CD4-positive, alpha-beta T cell treated with Interleukin-12 subunit alpha and Interleukin-12 subunit beta, for 1 hour (primary cell): ENCODE measurements around the gene NMU.

Experiments
- DNase-seq: peaks from one replicate; pipeline ENCODE4 v3.0.0-alpha.2; 2020

Gene NMU

DNA sequence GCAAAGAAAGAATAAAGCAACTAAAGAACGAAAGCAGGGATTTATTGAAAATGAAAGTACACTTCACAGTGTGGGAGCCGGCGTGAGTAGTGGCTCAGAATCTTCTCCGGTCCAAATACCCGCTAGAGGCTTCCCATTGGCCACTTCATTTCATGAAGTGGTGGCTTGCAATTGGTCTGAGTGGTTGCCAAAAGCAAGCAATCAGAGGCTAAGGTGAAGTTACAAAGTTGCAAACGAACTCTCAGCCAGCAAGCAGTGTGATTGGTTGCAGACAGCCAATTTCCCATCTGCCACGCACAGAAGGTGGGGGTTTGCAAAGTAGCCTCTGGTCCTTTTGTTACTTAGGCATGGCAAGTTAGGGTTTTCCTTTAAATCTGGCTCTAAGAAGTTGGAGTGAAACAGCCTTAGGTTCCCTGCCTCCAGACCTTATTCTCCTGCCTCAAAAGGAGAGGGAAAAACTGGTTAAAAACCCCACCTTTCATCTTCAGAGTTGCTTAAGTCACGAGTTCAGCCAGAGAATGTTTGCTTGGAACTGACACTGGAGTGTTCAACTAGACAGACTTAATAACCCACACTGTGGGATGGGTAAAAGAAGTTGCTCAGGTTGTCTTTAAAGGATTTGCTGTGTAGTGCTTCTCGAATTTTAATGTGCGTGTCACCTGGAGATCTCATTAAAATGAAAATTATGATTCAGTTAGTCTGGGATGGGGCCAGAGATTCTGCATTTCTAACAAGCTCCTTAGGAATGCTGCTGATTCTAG is 82.5 kb downstream of the NMU start:
- DNase-seq = peak; percentile 51

DNA sequence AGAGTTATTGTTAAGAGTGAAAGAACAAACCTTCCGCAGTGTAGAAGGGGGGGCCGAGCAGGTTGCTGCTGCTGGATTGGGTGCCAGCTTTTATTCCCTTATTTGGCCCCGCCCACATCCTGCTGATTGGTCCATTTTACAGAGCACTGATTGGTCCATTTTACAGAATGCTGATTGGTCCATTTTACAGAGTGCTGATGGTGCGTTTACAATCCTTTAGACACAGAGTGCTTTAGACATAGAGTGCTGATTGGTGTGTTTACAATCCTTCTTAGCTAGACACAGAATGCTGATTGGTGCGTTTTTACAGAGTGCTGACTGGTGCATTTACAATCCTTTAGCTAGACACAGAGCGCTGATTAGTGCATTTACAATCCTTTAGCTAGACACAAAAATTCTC is 84.1 kb downstream of the NMU start:
- DNase-seq = peak; percentile 28

DNA sequence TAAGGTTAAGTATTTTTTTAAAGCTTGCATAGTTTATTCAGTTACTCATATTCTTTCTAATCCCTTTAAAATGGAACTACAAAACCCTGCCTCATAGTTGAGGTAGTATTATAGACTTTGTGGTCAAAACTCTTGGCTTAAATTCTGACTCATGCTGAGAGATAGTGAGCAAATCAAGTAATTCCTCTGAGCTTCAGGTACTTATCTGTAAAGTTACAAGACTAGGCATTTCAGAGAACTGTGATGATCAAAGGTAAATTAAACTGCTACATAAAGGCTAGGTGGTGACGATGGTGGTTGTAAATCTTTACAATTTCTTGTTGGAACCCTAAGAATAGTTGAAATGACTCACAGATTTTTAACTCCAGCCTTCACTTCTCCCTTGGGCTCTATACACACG is 86.2 kb downstream of the NMU start:
- DNase-seq = no peak

DNA sequence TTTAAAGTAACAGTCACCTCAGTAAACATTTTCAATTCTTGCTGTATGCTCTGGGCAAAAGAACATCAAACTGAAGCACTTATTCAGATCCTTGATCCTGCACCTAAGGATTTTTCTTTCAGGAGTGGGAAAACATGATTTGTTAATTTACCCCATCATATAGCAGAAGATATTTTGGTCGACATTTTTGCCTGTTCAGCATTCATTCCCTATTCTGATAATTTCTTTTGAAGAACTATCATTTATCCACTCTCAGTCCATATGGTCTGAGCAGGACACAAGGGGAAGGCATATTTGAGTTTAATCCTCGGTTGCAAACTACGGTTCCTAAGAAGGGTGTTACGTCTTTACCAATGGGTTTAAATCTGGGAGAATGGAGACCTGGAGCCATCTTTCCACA is 88.2 kb downstream of the NMU start:
- DNase-seq = no peak

DNA sequence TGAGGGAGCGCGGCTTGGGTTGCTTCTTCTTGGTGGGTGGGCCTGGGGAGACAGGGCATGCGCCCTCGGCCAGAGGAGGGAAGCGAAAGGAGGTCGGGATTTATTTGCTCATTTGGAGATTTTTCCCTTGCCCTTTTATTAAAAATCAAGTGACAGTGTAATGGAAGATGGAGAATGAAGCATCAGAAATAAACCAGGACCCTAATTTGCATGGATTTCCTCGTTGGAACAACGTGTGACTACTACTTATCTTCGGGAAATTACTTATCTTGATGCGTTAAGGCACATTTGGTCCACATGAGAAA is 88.7 kb downstream of the NMU start:
- DNase-seq = no peak

DNA sequence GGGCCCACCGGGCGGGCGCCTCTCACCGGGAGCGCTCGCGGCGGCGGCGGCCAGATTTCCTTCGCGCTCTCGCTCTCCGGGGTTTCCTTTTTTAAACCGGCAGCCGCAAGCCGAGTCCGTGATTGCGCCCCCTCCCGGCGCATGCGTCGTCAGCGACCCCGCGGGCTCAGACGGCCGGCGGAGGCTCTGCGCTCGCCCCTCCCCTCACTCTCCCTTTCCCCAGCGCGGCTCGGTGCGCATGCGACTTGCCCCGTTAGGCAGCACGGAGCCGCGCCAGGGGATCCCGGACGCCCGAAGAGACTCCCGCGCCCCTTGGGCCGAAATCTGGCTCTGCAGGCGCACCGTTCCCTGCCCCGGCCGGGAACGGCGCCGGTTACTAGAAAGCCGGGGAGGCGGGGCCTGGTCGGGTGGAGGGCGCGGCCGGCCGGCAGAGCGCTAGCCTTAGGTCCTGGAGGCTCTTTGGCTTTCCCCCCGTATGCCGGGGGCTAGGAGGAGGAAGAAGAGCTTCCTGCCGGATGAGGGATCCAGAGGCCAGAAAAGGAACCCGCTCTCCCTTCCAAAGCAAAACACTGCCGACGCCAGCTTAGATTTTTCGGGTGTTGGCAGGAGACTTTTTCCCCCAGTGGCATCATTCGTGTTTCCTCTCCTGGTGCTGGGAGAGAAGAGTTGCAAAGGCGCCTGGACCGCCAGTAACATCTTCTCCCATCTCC is 89.2 kb downstream of the NMU start, which contains the start of gene CLOCK:
Gene CLOCK (minus strand): TSS at position 154 of the 710 bp plus-strand sequence. CDS start 64,124 bp downstream, outside the sequence.
- DNase-seq = peak; percentile 90

DNA sequence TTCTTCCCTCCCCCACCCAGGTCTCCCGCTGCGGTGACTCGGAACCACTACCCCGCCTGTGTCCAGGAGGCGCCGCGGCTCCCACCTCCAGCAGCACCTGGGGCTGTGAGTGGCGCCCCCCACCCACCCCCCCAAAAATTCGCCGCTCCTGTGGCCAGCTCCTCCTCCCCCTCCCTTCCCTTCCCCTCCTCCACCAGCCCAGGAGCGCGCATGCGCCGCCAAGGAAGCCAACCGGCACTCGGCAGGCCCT is 89.7 kb downstream of the NMU start:
- no peak for DNase-seq

DNA sequence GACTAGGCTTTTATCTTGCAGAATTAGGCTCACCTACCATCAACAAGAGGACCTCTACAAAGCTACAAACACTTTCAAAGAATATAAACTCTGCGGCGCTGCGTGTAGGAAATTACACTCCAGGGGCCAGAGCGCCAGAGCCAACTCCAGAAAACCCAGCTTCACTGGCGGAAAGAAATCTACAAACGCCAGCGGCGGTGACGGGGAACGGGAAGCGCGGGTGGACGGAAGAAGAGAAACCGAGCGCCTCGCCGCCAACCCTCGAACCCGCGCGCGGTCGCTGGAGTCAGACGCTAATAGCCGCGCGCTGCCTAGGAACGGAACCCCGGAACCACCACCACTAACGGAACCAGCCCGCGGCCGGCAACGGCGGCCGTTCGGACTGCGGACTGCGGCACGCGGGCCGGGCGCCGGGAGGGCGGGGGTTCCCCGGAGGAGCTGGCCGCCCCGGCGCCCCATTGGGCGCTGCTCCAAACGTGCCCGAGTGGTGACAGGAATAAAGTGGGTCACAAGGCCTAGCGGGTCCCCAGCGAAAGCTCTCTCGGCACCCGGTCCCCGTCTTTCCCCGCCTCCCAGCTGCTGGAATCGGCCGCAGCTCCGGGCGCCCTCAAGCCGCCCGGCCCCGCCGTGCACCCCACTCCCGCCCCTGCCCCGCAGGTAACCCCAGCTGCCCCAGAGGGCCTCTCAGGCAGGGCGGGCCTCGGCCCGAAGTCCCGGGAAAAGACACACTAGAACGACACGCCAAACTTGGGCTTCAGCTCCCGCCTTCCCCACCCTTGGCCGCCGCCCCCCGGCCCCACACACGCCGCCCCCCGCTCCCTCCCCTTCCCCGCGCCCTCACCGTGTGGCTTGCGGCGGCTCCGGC is 90.2 kb downstream of the NMU start:
- peak; percentile 71 for DNase-seq
